ENCODE measurements around the gene RNF11.

The RNF11 gene

GRCh38 chr1:51316113-51316845 lies 80.2 kb downstream of the RNF11 start:
- H3K9me3 ChIP-seq (ENCODE audit: control insufficient read depth in 5 of 5, low read length in 5 of 5), result no peaks in the 10 kb centered on the region
- no peak overlapping the region for H3K4me3 ChIP-seq (ENCODE audit: low read depth in 1 of 5, low read length in 5 of 5)
- no peak overlapping the region for H3K27ac ChIP-seq (ENCODE audit: low read depth, low read length)
- no peaks in the 10 kb centered on the region for H3K27me3 ChIP-seq (ENCODE audit: control insufficient read depth in 5 of 5, insufficient read depth in 4 of 5, low read length in 5 of 5)
- no peak overlapping the region for H3K9ac ChIP-seq (ENCODE audit: low read length in 5 of 5)
- H3K36me3 ChIP-seq (ENCODE audit: control insufficient read depth in 5 of 5, insufficient read depth in 5 of 5, low read length in 5 of 5), result no peaks in the 10 kb centered on the region
- H3K4me1 ChIP-seq (ENCODE audit: control insufficient read depth in 5 of 5, insufficient read depth in 5 of 5, low read length in 5 of 5), result peaks cover 0 to 5% (median 0%) of the 10 kb centered on the region in 5 donors

GRCh38 chr1:51316846-51317120 lies 80.7 kb downstream of the RNF11 start:
- Histone ChIP-seq H3K27me3 (ENCODE audit: control insufficient read depth in 5 of 5, insufficient read depth in 4 of 5, low read length in 5 of 5) (no peaks in the 10 kb centered on the region), H3K9me3 (ENCODE audit: control insufficient read depth in 5 of 5, low read length in 5 of 5) (no peaks in the 10 kb centered on the region), H3K27ac (ENCODE audit: low read depth, low read length) (no peak overlapping the region), H3K9ac (ENCODE audit: low read length in 5 of 5) (no peak overlapping the region), H3K36me3 (ENCODE audit: control insufficient read depth in 5 of 5, insufficient read depth in 5 of 5, low read length in 5 of 5) (no peaks in the 10 kb centered on the region), H3K4me3 (ENCODE audit: low read depth in 1 of 5, low read length in 5 of 5) (no peak overlapping the region), H3K4me1 (ENCODE audit: control insufficient read depth in 5 of 5, insufficient read depth in 5 of 5, low read length in 5 of 5) (peaks cover 0 to 5% (median 0%) of the 10 kb centered on the region in 5 donors)

- H3K27me3 ChIP-seq (ENCODE audit: control insufficient read depth in 5 of 5, insufficient read depth in 4 of 5, low read length in 5 of 5), result no peaks in the 10 kb centered on the region
- peaks cover 0 to 5% (median 0%) of the 10 kb centered on the region in 5 donors for H3K4me1 ChIP-seq (ENCODE audit: control insufficient read depth in 5 of 5, insufficient read depth in 5 of 5, low read length in 5 of 5)
- H3K36me3 ChIP-seq (ENCODE audit: control insufficient read depth in 5 of 5, insufficient read depth in 5 of 5, low read length in 5 of 5), result no peaks in the 10 kb centered on the region
- no peak overlapping the region for H3K9ac ChIP-seq (ENCODE audit: low read length in 5 of 5)
- no peaks in the 10 kb centered on the region for H3K9me3 ChIP-seq (ENCODE audit: control insufficient read depth in 5 of 5, low read length in 5 of 5)
- H3K4me3 ChIP-seq (ENCODE audit: low read depth in 1 of 5, low read length in 5 of 5), result no peak overlapping the region
- no peak overlapping the region for H3K27ac ChIP-seq (ENCODE audit: low read depth, low read length)
These were observed 81.7 kb downstream of the RNF11 start for GRCh38 chr1:51317798-51318197.

GRCh38 chr1:51320967-51321923 lies 85.2 kb downstream of the RNF11 start:
- no peaks in the 10 kb centered on the region for H3K36me3 ChIP-seq (ENCODE audit: control insufficient read depth in 5 of 5, insufficient read depth in 5 of 5, low read length in 5 of 5)
- no peak overlapping the region for H3K27ac ChIP-seq (ENCODE audit: low read depth, low read length)

GRCh38 chr1:51321924-51322280 lies 85.8 kb downstream of the RNF11 start:
- Histone ChIP-seq H3K27ac (ENCODE audit: low read depth, low read length) (no peak overlapping the region), H3K27me3 (ENCODE audit: control insufficient read depth in 5 of 5, insufficient read depth in 4 of 5, low read length in 5 of 5) (no peaks in the 10 kb centered on the region), H3K4me1 (ENCODE audit: control insufficient read depth in 5 of 5, insufficient read depth in 5 of 5, low read length in 5 of 5) (no peaks in the 10 kb centered on the region), H3K9me3 (ENCODE audit: control insufficient read depth in 5 of 5, low read length in 5 of 5) (no peaks in the 10 kb centered on the region), H3K36me3 (ENCODE audit: control insufficient read depth in 5 of 5, insufficient read depth in 5 of 5, low read length in 5 of 5) (no peaks in the 10 kb centered on the region), H3K9ac (ENCODE audit: low read length in 5 of 5) (no peak overlapping the region), H3K4me3 (ENCODE audit: low read depth in 1 of 5, low read length in 5 of 5) (no peak overlapping the region)

More at GRCh38 chr1:51320967-51321923, 85.2 kb downstream of the RNF11 start:
- Histone ChIP-seq H3K4me3 (ENCODE audit: low read depth in 1 of 5, low read length in 5 of 5) (no peak overlapping the region), H3K9ac (ENCODE audit: low read length in 5 of 5) (no peak overlapping the region), H3K27me3 (ENCODE audit: control insufficient read depth in 5 of 5, insufficient read depth in 4 of 5, low read length in 5 of 5) (no peaks in the 10 kb centered on the region), H3K4me1 (ENCODE audit: control insufficient read depth in 5 of 5, insufficient read depth in 5 of 5, low read length in 5 of 5) (no peaks in the 10 kb centered on the region), H3K9me3 (ENCODE audit: control insufficient read depth in 5 of 5, low read length in 5 of 5) (no peaks in the 10 kb centered on the region)

GRCh38 chr1:51322417-51323101 lies 86.5 kb downstream of the RNF11 start:
- no peaks in the 10 kb centered on the region for H3K27me3 ChIP-seq (ENCODE audit: control insufficient read depth in 5 of 5, insufficient read depth in 4 of 5, low read length in 5 of 5)
- H3K4me3 ChIP-seq (ENCODE audit: low read depth in 1 of 5, low read length in 5 of 5), result no peak overlapping the region
- no peak overlapping the region for H3K9ac ChIP-seq (ENCODE audit: low read length in 5 of 5)
- no peaks in the 10 kb centered on the region for H3K36me3 ChIP-seq (ENCODE audit: control insufficient read depth in 5 of 5, insufficient read depth in 5 of 5, low read length in 5 of 5)
- no peaks in the 10 kb centered on the region for H3K4me1 ChIP-seq (ENCODE audit: control insufficient read depth in 5 of 5, insufficient read depth in 5 of 5, low read length in 5 of 5)
- H3K27ac ChIP-seq (ENCODE audit: low read depth, low read length), result no peak overlapping the region
- H3K9me3 ChIP-seq (ENCODE audit: control insufficient read depth in 5 of 5, low read length in 5 of 5), result no peaks in the 10 kb centered on the region

Data from subcutaneous abdominal adipose tissue (tissue), 5 donors.